Fibroblast of peridontal ligament (primary cell): Measurements from ENCODE around the gene TAB2.
A peak's percentile ranks its signal among the peaks of the same experiment; 100 is the strongest.

Experiments used
- DNase-seq: peaks from one replicate; pipeline ENCODE4 v3.0.0-alpha.2; 2010; ENCODE audit errors: extremely low read depth

The TAB2 gene

DNA sequence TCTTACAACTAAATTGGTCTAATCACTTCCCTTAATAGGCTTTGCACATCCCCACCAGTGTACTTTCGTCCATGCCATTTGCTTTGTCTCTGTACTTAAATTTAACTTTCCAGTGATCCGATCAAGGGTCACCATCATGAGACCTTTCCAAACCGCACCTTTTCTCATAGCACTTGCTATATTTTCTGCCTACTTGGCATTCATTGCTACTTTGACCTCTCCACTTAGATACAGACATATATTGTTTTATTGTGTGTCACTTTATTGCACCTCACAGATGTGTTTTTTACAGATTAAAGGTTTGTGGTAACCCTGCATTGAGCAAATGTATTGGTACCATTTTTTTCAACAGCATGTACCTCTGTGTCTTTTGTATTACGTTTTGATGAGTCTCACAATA, 97.3 kb downstream of the TAB2 start:
- no peak for DNase-seq

DNA sequence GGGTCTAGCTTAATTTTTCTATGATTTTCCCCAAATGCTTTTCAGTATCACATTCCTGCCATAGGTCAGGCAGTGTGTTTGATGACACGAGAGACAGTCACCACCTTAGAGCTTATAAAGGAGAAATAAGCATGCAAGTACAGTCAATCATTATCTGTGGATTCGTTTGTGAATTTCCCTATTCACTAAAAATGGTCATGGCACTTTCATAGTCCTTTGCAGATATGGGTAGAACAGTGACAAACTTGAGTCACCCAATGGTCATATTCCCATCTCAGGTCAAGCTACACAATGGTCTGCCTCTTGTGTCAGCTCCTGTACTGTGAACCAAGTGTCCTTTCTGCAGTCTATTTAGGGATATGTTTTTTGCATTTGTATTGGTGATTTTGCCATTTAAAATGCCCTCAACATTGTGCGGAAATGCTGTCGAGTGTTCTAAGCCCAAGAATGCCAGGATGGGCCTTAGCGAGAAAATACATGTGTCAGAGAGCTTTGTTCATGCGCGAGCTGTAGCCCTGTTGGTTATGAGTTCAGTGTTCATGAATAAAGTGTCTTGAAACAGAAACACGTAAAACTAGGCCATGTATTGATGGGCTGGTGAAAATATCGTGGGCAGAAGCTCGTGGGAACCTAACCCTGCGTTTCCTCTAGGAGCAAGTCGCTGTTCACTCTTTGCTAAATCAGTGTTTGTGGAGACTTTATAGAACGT, 102.3 kb downstream of the TAB2 start:
- DNase-seq, result no peak

DNA sequence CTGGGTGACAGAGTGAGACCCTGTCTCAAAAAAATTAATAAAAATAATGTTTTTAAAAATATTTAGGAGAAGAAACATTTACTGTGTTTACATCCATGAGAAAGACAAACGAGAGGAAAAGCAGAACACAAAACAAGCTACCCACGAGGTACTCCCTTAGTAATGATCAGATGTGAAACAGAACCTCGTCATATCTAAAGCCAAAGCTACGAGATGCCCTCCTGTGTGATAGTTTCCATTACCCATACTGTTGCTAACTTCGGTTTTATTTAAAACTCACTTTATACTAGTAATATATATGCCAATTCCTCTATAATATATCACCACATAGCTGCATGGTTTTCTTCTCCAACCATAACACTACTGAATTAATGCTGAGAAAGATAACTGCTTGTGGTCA, 103.6 kb downstream of the TAB2 start:
- DNase-seq, result no peak

DNA sequence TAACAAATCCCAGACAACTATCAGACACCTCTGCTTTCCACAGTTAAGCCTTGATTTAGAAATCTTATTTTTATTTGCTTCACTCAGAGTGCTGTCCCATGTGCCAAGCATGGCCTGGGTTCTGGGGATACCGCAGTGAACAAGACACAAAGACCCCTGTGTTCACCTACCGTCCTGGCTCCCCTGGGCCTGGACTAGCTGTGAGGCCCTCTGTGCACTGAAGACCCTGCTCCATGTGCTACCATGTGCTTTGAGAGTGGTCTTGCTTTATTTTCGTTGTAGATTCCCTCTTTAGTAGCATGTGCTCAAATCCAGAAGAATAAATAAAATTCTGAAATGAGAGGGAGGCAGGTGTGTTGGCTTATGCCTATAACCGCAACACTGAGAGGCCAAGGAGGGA, 105.1 kb downstream of the TAB2 start:
- DNase-seq, result no peak

GRCh38 chr6:149423964-149424440, 106.5 kb downstream of the TAB2 start:
- DNase-seq, result no peak

- DNase-seq, result no peak
Observed at GRCh38 chr6:149425224-149425623, 107.7 kb downstream of the TAB2 start.

DNA sequence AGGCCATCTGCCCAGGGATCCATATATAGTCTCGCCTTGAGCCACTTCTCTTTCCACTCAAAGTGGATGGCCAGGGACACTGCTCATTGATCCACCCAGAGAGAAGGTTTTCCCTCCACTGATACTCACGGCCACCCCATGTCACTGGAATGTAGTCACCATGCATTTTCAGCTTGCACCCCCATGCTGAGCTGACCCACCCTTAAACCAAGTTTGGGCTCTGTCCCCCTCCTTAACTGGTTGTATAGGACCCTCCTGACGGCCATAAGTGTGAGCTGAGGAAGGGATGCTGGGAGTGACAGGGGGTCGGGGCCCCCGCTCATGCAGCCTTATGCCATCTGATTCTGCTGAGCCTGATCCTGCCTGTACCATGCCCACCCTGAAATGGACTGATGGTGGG, 108.2 kb downstream of the TAB2 start:
- no peak for DNase-seq

DNA sequence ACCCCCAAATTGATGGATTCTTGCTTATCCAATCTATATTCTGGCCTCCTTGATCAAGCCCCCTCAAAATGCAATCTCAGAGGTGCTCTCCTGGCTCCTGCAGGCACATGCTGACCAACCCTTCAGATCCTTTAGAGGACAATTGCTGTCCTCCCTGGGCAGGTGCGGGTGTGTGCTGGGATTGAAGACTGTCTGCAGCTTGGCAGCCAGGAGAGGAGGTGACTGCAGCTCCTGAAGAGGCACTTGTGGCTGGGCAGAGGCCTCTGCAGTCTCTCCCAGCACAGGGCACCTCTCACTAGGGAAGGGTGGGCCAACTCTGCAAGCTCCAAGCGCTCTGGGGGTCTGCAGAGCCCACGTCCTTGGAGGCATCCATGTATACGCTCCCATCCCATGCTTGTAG, 111.1 kb downstream of the TAB2 start:
- no peak for DNase-seq

DNA sequence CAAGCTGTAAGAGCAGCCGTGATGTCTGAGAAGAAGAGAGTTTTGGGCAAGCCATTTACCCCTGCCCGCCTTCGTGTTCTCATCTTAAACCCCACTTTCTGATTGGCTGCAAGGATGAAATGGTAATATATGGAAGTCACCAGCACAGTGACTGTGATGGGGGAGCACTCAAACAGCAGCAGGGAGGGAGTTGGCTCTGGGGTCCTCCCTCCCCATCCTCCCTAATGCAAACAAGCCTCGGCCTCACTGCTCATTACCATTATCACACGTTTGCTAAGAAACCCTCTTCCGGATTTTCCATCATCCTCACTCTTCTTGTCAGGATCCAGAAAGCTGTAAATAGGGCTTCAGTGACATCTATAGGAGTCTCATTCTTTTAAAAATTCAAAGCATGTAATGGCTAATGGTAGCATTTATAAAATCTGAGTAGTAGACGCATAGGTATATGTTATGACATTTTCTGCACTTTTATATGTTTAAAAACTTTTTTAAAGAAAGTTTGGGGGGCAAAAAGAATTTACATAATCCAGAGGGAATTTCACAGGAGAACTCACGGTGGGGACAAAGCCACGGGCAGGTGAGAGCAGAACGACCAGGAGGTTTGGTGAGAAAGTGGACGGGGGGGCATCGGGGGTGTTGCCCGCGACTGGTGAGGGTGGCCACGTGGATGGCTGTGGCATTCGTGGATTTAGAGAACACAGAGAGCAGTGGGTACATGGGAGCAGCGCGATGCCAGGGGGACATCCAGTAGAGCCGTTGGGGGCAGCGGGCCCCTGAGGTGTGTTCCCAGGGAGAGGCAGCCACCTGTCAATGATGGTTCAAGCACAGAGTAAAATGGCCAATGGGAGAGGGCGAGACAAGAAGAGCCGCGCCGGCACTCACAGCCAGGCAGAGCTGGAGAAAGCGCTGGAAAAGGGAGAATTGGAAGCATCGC, 112.2 kb downstream of the TAB2 start:
- DNase-seq, result peak; percentile 14

DNA sequence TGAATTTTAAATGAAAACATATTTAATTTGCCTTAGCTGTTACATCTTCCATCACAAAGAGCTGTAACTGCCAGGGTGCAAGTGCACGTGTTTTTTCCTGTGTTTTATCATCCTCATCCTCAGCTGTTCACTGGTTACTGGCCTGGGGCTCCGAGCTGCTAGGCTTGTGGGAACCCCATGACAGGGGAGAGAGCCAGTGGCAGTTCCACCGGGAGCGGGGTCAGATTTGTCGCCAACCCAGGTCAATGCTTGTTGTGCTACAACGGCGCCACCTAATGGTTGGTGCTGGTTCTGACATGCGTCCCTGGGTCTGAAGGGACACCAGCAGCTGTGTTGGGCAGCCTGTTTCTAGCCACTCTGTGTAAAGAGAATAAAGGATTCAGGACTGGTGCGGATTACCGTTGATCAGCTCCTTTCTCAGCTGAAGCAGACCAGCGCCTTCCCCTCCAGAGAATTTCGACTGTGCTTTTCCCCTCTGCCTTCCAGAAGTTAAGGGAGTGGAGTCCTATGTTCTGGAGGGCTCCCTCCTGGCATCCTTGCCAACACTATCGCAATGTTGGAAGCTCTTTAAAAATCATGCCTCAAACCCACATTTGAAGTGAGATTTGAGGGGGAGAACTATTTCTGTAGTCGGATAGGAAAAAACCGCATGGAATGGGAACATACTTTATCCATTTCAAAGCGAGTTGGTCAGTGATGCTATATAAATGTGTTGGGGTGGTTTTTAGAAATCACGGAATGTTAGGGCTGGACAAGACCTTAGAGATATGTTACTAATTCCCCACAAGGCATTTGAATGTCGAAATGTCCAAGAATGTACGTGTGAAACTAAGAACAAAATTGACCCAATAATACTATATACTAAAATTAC, 114.6 kb downstream of the TAB2 start:
- DNase-seq, result peak; percentile 89

- no peak for DNase-seq
Observed at GRCh38 chr6:149433405-149433804, 115.9 kb downstream of the TAB2 start.

- DNase-seq, result peak; percentile 65
Observed at GRCh38 chr6:149433881-149434280, 116.4 kb downstream of the TAB2 start.

- DNase-seq, result no peak
Observed at GRCh38 chr6:149435919-149436586, 118.5 kb downstream of the TAB2 start.

DNA sequence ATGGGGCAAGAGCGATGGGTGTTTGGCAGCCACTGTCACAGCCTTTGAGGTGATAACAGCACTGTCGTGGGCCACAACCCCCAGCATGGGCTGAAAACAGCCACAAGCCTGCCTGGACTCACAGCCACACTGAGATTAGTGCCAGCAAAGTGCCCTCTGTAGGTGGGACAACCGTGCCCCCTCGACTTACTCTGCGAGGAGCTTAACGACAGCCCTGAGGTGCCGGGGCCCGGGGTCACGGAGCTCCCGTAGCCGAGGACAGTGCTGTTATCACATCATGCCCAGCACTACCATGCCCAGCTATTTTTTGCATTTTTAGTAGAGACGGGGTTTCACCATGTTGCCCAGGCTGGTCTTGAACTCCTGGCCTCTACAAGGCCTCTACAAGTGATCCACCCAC, 119.1 kb downstream of the TAB2 start:
- no peak for DNase-seq

GRCh38 chr6:149437212-149437611, 119.7 kb downstream of the TAB2 start:
- no peak for DNase-seq

DNA sequence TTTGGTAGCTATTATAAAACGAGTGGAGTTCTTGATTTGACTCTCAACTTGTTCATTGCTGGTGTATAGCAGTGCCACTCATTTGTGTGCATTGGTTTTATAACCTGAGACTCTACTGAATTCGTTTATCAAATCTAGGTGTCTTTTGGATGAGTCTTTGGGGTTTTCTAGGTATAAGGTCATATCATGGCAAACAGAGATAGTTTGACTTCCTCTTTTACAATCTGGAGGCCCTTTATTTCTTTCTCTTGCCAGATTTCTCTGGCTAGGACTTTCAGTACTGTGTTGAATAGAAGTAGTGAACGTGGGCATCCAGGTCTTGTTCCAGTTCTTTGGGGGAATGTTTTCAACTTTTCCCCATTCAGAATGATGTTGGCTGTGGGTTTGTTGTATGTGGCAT, 121.3 kb downstream of the TAB2 start:
- no peak for DNase-seq

- no peak for DNase-seq
Observed at GRCh38 chr6:149439626-149440025, 122.1 kb downstream of the TAB2 start.

GRCh38 chr6:149440735-149441671, 123.5 kb downstream of the TAB2 start:
- no peak for DNase-seq

- DNase-seq, result no peak
Observed at GRCh38 chr6:149441740-149442139, 124.2 kb downstream of the TAB2 start.
